ENCODE data around the gene CSE1L.
"Not testable (repeated sequence)": the region's sequence is repeated elsewhere in the genome, so short reads cannot be mapped to it uniquely, and the experiment has no call there.

The CSE1L gene

DNA sequence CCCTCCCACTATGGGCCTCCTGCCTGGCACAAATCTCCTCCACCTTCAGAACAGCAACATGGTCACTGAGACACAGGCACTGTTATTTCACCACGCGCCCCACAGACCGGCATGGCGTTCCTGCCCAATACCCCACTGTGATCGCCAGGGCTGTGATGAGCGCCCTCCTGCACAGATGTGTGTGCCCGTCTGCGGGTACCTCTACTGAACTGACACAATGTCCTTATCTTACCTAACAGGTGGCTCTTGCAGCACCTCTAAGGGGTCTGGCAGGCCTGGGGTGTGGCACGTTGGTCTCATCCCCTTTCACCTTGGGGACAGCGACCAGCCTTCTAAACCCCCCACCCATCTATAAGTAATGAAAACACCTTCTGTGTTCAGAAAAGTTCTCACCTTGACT lies 77.9 kb downstream of the CSE1L start:
- DNase-seq (ENCODE audit: low read depth in 2 of 2): no peak

DNA sequence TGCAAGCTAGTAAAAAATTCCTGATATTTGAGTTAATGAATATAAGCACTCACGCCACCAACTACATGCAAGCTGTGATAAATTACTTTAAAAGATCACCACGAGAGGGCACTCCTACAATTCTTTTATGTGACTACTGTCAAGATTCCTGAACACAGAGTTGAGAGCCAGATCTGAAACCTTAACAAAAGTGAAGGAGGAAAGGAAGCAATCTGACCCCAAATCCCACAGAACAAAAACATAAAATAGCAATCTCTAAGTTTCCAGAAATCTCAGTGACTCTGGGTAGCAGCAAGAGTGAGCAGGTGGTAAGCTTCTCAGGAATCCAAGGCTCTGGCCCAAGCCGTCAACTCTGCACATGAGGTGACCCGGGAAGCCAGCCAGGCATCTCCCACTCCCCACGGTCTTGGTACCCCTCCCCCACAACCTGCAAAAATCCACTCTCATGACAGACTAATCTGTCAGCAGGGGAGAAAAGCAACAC lies 86.9 kb downstream of the CSE1L start:
- DNase-seq (ENCODE audit: low read depth in 2 of 2): no peak

DNA sequence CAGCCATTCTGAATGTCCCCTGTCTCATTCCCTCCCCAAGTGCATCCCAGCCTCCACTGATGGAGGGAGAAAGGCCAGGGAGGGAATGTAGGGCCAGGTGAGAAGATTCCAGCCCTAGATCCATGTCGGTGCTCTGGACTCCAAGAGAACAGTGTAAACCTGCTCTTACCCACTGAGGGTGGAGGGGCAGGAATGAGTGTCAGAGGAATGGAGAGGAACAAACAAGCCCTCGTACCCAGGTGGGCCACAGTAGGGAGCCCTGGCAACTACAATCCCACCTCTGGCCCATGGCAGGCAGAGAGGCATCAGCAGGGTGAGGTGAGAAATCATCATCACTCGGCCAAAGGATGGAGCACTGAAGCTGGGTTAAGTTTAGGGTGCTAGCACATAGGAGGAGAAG lies 87.5 kb downstream of the CSE1L start:
- DNase-seq (ENCODE audit: low read depth in 2 of 2): no peak

DNA sequence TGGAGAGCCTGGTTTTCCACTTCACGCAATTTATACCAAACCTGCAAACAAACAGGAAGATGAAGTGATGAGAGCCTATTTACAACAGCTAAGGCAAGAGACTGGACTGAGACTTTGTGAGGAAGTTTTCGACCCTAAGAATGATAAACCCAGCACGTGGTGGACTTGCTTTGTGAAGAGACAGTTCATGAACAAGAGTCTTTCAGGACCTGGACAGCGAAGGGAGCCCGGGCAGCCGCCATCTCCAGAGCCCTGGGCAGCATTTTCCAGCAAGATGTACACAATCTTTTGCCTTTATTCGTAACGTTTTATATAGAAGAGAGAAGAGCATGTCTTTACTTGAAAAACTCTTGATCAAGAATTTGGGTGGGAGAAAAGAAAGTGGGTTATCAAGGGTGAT lies 88.7 kb downstream of the CSE1L start:
- not testable (repeated sequence) for DNase-seq (ENCODE audit: low read depth in 2 of 2)

DNA sequence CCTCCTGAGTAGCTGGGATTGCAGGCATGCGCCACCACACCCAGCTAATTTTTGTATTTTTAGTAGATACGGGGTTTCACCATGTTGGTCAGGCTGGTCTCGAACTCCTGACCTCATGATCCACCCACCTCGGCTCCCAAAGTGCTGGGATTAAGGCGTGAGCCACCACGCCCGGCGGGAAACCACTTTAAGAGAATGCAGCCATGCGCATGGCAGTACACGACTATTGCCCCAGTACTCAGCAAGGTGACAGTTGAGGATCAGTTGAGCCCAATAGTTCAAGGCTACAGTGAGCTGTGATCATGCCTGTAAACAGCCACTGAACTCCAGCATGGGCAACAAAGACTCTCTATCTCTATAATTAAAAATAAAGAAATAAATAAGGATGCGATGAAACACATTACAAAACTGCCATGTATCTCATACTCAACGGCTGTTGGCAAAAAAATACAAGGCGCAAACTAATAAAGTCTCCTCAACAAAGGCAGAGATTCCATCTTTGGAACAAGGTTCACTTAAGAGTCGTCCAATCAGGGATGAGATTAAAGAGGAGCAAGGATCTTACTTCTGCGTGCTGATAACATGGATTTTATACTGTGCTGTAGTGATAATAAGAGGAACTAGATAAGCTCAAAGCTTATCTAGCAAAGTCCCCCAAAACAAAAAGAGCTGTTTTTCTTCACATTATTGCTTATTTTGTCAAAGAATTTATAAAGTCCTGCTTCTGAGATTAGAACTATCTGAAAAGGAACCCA lies 90.9 kb downstream of the CSE1L start:
- DNase-seq (ENCODE audit: low read depth in 2 of 2): no peak

DNA sequence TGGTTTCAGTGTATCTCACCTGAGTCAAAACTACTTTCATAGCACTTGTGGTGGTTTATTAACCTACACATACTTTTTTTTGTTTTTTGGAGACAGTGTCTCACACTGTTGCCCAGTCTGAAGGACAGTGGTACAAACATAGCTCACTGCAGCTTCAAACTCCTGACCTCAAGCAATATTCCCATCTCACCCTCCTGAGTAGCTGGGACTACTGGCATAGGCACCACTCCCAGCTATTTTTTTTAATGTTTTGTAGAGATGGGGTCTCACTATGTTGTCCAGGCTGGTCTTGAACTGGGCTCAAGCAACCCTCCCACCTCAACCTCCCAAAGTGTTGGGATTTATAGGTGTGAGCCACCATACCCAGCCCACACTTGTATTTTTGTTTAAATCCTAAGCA lies 92.3 kb downstream of the CSE1L start:
- DNase-seq (ENCODE audit: low read depth in 2 of 2): no peak

DNA sequence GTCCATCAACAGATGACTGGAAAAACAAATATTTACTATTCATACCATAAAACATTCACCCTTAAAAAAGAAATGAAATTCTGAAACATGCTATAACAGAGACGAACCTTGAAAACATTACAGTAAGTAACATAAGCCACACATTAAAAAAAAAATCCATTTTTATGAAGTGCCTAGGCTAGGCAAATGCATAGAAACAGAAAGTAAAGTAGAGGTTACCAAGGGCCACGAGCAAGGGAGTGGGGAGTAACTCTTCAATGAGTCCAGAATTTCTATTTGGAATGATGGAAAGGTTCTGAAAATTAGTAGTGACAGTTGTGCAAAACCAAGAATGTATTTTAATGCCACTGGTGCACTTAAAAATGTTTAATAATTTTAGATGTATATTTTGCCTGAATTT lies 94.3 kb downstream of the CSE1L start:
- no peak for DNase-seq (ENCODE audit: low read depth in 2 of 2)

DNA sequence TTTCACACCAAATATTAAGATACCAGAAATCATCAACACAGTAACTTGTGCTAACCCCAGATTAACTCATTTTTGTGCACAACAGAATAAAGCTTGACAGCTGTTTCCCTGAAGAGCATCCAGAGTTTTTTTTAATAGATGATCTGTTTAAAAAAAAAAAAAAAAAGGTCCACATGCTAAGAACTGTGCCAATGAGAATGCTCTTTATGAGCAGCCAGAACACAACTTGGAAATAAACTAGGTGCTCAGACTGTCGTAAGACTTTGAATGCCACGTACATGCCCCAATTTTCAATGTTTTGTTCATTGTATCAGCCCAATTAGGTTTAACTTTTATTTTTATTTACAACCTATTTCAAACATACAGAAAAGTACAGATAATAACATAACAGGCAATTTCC lies 94.7 kb downstream of the CSE1L start:
- DNase-seq (ENCODE audit: low read depth in 2 of 2): no peak
